Liver (tissue), 9 donors: Measurements from ENCODE around the gene ZIC1. TPM values are rescaled to one million over a fixed set of nuclear protein-coding genes. Genes with fewer than 3 reads are reported as not detected.

Source experiments
- DNase-seq: peaks from one replicate; pipeline ENCODE4 v3.0.0-alpha.2; 2017; ENCODE audit warnings: low spot score
- H3K27ac ChIP-seq, 2 donors: one replicate each; pipeline ENCODE4 v1.7.0; 2013; ENCODE audit warnings: inconsistent platforms in 2 of 2, low read length in 2 of 2, control low read depth in 1 of 2, low read depth in 1 of 2, mild to moderate bottlenecking in 1 of 2
- H3K27me3 ChIP-seq, 4 donors: one replicate each; pipeline versions ENCODE4 v1.6.1 to v1.7.0; 2013; ENCODE audit warnings: low read length in 3 of 4, inconsistent platforms in 1 of 4, mild to moderate bottlenecking in 1 of 4, moderate library complexity in 1 of 4; ENCODE audit not compliant: control insufficient read depth in 4 of 4, insufficient read depth in 4 of 4
- H3K36me3 ChIP-seq, 4 donors: one replicate each; pipeline versions ENCODE4 v1.6.1 to v1.7.0; 2013; ENCODE audit warnings: low read length in 3 of 4, mild to moderate bottlenecking in 3 of 4, low read depth in 1 of 4, moderate library complexity in 1 of 4; ENCODE audit not compliant: control insufficient read depth in 4 of 4, insufficient read depth in 3 of 4
- H3K4me1 ChIP-seq, 4 donors: one replicate each; pipeline versions ENCODE4 v1.6.1 to v1.7.0; 2013; ENCODE audit warnings: low read length in 3 of 4, mild to moderate bottlenecking in 3 of 4, moderate library complexity in 1 of 4; ENCODE audit not compliant: control insufficient read depth in 4 of 4, insufficient read depth in 4 of 4
- H3K4me3 ChIP-seq, 3 donors: one replicate each; pipeline versions ENCODE4 v1.6.1 to v1.7.0; 2013; ENCODE audit warnings: low read length in 3 of 3, control low read depth in 1 of 3, low read depth in 1 of 3, mild to moderate bottlenecking in 1 of 3
- H3K9ac ChIP-seq, 2 donors: one replicate each; pipeline ENCODE4 v1.7.0; 2013; ENCODE audit warnings: low read length in 2 of 2, mild to moderate bottlenecking in 2 of 2, moderate library complexity in 2 of 2, control low read depth in 1 of 2, low read depth in 1 of 2
- H3K9me3 ChIP-seq, 4 donors: one replicate each; pipeline versions ENCODE4 v1.6.1 to v1.7.0; 2013; ENCODE audit warnings: low read length in 3 of 4; ENCODE audit not compliant: control insufficient read depth in 4 of 4
- EGR1 ChIP-seq, 2 donors: IDR thresholded peaks; 2 replicates each; pipeline ENCODE4 v1.6.1; 2016 to 2018; ENCODE audit warnings: antibody characterized with exemption in 2 of 2, low read depth in 2 of 2
- FOXA1 ChIP-seq: IDR thresholded peaks from 2 replicates; pipeline ENCODE4 v1.6.1; 2016; ENCODE audit warnings: antibody characterized with exemption
- FOXA2 ChIP-seq: IDR thresholded peaks from 2 replicates; pipeline ENCODE4 v1.6.1; 2016; ENCODE audit warnings: antibody characterized with exemption
- GABPA ChIP-seq, 2 donors: IDR thresholded peaks in 1 of 2; conservative IDR thresholded peaks in 1 of 2; 2 replicates each; pipeline ENCODE4 v1.6.1; 2016; ENCODE audit warnings: antibody characterized with exemption in 2 of 2, mild to moderate bottlenecking in 1 of 2, moderate library complexity in 1 of 2
- HNF4A ChIP-seq, 2 donors: conservative IDR thresholded peaks; 2 replicates each; pipeline ENCODE4 v1.6.1; 2016; ENCODE audit warnings: antibody characterized with exemption in 2 of 2, mild to moderate bottlenecking in 2 of 2
- HNF4G ChIP-seq: IDR thresholded peaks from 2 replicates; pipeline ENCODE4 v1.6.1; 2016; ENCODE audit warnings: antibody characterized with exemption
- JUND ChIP-seq, 2 donors: IDR thresholded peaks; 2 replicates each; pipeline ENCODE4 v1.6.1; 2016; ENCODE audit warnings: antibody characterized with exemption in 2 of 2
- NR2F2 ChIP-seq: IDR thresholded peaks from 2 replicates; pipeline ENCODE4 v1.6.1; 2016; ENCODE audit warnings: antibody characterized with exemption
- RAD21 ChIP-seq, 2 donors: IDR thresholded peaks; 2 replicates each; pipeline ENCODE4 v1.6.1; 2016; ENCODE audit warnings: antibody characterized with exemption in 2 of 2, mild to moderate bottlenecking in 2 of 2
- RXRA ChIP-seq, 2 donors: IDR thresholded peaks; 2 replicates each; pipeline ENCODE4 v1.6.1; 2017 to 2018; ENCODE audit warnings: antibody characterized with exemption in 2 of 2, mild to moderate bottlenecking in 1 of 2
- SP1 ChIP-seq: IDR thresholded peaks from 2 replicates; pipeline ENCODE4 v1.6.1; 2018; ENCODE audit warnings: antibody characterized with exemption, mild to moderate bottlenecking
- TAF1 ChIP-seq: conservative IDR thresholded peaks from 2 replicates; pipeline ENCODE4 v1.6.1; 2016; ENCODE audit warnings: antibody characterized with exemption, mild to moderate bottlenecking
- YY1 ChIP-seq: IDR thresholded peaks from 2 replicates; pipeline ENCODE4 v1.6.1; 2016; ENCODE audit warnings: antibody characterized with exemption, mild to moderate bottlenecking
- WGBS: extraction: QIAGEN DNeasy Blood & Tissue Kit; methylation state at CpG from one replicate; pipeline ENCODE4 v1.1.7; 2013; 5-methylcytosine and 5-hydroxymethylcytosine counted together
- polyA plus RNA-seq, 2 donors: library from polyadenylated mRNA; stranded (reverse) in 1 of 2; unstranded in 1 of 2; fragments of 200-250 nt in 1 of 2; fragments of >200 nt in 1 of 2; fragmentation: Nextera tagmentation in 1 of 2; extraction: Ambion mirVana in 1 of 2; gene quantifications; one replicate each; pipeline versions ENCODE4 v1.2.1 to v1.2.3, GENCODE V29; 2013 to 2015
- total RNA-seq, 2 donors: library from RNA; depleted of rRNA; stranded (reverse); fragments of >200 nt; gene quantifications; one replicate each; pipeline ENCODE4 v1.2.3, GENCODE V29; 2014
- TF ChIP-seq, protein P1 (sequence below): IDR thresholded peaks from 2 replicates; pipeline ENCODE4 v1.6.1; 2016; ENCODE audit warnings: antibody characterized with exemption
- TF ChIP-seq, protein P2 (sequence below): IDR thresholded peaks from 2 replicates; pipeline ENCODE4 v1.6.1; 2016; ENCODE audit warnings: antibody characterized with exemption
- TF ChIP-seq, protein P3 (sequence below): fragments of 150-350 bp; IDR thresholded peaks from 2 replicates; pipeline ENCODE4 v1.5.1; 2017; ENCODE audit warnings: improper control_type of control experiment, low read depth, low read length; ENCODE audit not compliant: missing input control
- TF ChIP-seq, protein P4 (sequence below): IDR thresholded peaks from 2 replicates; pipeline ENCODE4 v1.6.1; 2016; ENCODE audit warnings: antibody characterized with exemption
- TF ChIP-seq, protein P5 (sequence below): IDR thresholded peaks from 2 replicates; pipeline ENCODE4 v1.6.1; 2016; ENCODE audit warnings: antibody characterized with exemption, mild to moderate bottlenecking
- donor health status: healthy.
- donor health status: healthy.
- donor health status: healthy.
- donor health status: healthy.
- donor health status: healthy.

ZIC1 gene
- total and polyA plus RNA-seq, 4 donors, result 4.4 TPM; not detected in 3

DNA sequence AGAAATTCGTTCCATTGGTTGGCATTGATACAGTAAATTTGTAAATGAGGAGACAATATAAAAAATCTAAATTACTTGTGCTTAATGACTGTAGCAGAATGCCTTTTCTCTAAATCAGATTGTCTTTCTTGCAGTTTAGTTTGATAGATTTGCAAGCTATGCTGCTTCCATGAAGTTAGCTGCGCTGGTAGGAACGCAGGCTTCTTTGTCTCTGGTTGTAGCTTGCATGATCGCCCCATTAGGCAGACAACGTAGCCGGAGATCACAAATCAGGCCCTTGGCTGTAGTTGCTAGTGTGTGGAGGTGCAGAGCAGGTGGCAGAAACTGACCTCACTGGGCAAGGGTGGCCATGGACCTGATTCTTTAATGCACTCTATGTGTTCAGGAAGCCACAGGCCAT is 6.1 kb downstream of the ZIC1 start (continued):
- TF ChIP-seq RXRA (IDR thresholded peaks at IDR 0.05), result no peak
- TF ChIP-seq, protein P1, sequence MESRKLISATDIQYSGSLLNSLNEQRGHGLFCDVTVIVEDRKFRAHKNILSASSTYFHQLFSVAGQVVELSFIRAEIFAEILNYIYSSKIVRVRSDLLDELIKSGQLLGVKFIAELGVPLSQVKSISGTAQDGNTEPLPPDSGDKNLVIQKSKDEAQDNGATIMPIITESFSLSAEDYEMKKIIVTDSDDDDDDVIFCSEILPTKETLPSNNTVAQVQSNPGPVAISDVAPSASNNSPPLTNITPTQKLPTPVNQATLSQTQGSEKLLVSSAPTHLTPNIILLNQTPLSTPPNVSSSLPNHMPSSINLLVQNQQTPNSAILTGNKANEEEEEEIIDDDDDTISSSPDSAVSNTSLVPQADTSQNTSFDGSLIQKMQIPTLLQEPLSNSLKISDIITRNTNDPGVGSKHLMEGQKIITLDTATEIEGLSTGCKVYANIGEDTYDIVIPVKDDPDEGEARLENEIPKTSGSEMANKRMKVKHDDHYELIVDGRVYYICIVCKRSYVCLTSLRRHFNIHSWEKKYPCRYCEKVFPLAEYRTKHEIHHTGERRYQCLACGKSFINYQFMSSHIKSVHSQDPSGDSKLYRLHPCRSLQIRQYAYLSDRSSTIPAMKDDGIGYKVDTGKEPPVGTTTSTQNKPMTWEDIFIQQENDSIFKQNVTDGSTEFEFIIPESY, result no peak
- TF ChIP-seq GABPA (IDR thresholded peaks at IDR 0.05 in 1 of 2, conservative IDR thresholded peaks at IDR 0.05 in 1 of 2), result no peak

- Histone ChIP-seq H3K4me1 (peaks cover 9 to 32% (median 13%) of the 10 kb centered on the region in 4 donors), H3K27ac (no peak overlapping the region), H3K9me3 (peaks cover 0 to 5% (median 2%) of the 10 kb centered on the region in 4 donors), H3K4me3 (no peak overlapping the region), H3K36me3 (peaks cover 0 to 7% (median 0%) of the 10 kb centered on the region in 4 donors), H3K9ac (no peak overlapping the region), H3K27me3 (peaks cover 4 to 32% (median 6%) of the 10 kb centered on the region in 4 donors)
- TF ChIP-seq HNF4A (conservative IDR thresholded peaks at IDR 0.05) (no peak), YY1 (no peak), FOXA2 (no peak), EGR1 (IDR thresholded peaks at IDR 0.05; ENCODE audit: low read depth in 2 of 2) (no peak), NR2F2 (no peak), TAF1 (no peak), RAD21 (IDR thresholded peaks at IDR 0.05) (no peak), FOXA1 (no peak), GABPA (IDR thresholded peaks at IDR 0.05 in 1 of 2, conservative IDR thresholded peaks at IDR 0.05 in 1 of 2) (no peak), HNF4G (no peak), JUND (IDR thresholded peaks at IDR 0.05) (no peak), SP1 (no peak), RXRA (IDR thresholded peaks at IDR 0.05) (no peak)
- TF ChIP-seq, protein P2, sequence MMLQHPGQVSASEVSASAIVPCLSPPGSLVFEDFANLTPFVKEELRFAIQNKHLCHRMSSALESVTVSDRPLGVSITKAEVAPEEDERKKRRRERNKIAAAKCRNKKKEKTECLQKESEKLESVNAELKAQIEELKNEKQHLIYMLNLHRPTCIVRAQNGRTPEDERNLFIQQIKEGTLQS, result no peak
- TF ChIP-seq, protein P3, sequence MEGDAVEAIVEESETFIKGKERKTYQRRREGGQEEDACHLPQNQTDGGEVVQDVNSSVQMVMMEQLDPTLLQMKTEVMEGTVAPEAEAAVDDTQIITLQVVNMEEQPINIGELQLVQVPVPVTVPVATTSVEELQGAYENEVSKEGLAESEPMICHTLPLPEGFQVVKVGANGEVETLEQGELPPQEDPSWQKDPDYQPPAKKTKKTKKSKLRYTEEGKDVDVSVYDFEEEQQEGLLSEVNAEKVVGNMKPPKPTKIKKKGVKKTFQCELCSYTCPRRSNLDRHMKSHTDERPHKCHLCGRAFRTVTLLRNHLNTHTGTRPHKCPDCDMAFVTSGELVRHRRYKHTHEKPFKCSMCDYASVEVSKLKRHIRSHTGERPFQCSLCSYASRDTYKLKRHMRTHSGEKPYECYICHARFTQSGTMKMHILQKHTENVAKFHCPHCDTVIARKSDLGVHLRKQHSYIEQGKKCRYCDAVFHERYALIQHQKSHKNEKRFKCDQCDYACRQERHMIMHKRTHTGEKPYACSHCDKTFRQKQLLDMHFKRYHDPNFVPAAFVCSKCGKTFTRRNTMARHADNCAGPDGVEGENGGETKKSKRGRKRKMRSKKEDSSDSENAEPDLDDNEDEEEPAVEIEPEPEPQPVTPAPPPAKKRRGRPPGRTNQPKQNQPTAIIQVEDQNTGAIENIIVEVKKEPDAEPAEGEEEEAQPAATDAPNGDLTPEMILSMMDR, result no peak
- TF ChIP-seq, protein P4, sequence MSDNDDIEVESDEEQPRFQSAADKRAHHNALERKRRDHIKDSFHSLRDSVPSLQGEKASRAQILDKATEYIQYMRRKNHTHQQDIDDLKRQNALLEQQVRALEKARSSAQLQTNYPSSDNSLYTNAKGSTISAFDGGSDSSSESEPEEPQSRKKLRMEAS, result no peak
- TF ChIP-seq, protein P1, result no peak
- TF ChIP-seq, protein P5, sequence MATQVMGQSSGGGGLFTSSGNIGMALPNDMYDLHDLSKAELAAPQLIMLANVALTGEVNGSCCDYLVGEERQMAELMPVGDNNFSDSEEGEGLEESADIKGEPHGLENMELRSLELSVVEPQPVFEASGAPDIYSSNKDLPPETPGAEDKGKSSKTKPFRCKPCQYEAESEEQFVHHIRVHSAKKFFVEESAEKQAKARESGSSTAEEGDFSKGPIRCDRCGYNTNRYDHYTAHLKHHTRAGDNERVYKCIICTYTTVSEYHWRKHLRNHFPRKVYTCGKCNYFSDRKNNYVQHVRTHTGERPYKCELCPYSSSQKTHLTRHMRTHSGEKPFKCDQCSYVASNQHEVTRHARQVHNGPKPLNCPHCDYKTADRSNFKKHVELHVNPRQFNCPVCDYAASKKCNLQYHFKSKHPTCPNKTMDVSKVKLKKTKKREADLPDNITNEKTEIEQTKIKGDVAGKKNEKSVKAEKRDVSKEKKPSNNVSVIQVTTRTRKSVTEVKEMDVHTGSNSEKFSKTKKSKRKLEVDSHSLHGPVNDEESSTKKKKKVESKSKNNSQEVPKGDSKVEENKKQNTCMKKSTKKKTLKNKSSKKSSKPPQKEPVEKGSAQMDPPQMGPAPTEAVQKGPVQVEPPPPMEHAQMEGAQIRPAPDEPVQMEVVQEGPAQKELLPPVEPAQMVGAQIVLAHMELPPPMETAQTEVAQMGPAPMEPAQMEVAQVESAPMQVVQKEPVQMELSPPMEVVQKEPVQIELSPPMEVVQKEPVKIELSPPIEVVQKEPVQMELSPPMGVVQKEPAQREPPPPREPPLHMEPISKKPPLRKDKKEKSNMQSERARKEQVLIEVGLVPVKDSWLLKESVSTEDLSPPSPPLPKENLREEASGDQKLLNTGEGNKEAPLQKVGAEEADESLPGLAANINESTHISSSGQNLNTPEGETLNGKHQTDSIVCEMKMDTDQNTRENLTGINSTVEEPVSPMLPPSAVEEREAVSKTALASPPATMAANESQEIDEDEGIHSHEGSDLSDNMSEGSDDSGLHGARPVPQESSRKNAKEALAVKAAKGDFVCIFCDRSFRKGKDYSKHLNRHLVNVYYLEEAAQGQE, result no peak
- 27% methylated on average over 2 of the region's 2 CpGs for WGBS
- no peak for DNase-seq
Observed at GRCh38 chr3:147415874-147416273, 6.7 kb downstream of the ZIC1 start.
